ENCODE results near the gene OR2B3.

DNA sequence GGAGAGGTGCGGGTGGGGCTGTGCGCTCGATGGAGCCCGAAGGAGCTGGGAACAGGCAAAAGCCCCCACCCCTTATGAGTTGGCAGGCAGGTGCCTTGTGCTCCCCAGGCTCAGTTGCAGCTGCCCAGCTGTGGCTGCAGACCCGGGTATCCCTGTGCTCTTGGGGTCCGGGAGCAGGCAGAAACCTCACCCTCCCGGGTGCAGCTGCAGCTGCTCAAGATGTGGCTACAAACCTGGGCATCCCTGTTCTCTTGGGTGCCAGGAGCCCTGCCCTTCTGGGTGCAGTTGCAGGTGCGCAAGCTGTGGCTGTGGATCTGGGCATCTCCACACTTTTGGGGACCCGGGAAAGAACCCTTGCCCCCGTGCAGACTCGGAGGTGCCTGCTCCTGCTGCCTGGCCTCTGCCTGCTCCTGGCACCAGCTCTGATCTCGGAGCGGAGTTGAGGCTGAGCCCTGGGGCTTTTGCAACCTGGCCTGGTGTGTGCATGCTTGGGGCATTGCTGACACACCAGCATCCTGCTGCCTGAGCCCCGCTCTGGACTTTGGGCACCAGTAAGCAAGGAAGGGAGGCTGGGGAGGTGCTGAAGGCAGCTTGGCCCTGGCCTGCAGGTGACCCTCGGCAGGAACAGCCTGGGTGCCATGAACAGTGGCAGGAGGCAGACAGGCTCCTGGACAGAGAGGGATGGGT lies 42.4 kb upstream of the OR2B3 start:
- TF ChIP-seq, protein P1, sequence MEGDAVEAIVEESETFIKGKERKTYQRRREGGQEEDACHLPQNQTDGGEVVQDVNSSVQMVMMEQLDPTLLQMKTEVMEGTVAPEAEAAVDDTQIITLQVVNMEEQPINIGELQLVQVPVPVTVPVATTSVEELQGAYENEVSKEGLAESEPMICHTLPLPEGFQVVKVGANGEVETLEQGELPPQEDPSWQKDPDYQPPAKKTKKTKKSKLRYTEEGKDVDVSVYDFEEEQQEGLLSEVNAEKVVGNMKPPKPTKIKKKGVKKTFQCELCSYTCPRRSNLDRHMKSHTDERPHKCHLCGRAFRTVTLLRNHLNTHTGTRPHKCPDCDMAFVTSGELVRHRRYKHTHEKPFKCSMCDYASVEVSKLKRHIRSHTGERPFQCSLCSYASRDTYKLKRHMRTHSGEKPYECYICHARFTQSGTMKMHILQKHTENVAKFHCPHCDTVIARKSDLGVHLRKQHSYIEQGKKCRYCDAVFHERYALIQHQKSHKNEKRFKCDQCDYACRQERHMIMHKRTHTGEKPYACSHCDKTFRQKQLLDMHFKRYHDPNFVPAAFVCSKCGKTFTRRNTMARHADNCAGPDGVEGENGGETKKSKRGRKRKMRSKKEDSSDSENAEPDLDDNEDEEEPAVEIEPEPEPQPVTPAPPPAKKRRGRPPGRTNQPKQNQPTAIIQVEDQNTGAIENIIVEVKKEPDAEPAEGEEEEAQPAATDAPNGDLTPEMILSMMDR (IDR thresholded peaks at IDR 0.05), result no peak
- TF ChIP-seq POLR2A (IDR thresholded peaks at IDR 0.05), result no peak

Measured in suprapubic skin (tissue), 3 donors.